ENCODE data around the gene ACSBG1.
A peak's percentile ranks its signal among the peaks of the same experiment; 100 is the strongest.

Gene ACSBG1

GRCh38 chr15:78182821-78183220, 51.5 kb downstream of the ACSBG1 start:
- no peak overlapping the region for H3K4me3 ChIP-seq (ENCODE audit: low read depth, low read length)
- no peak for DNase-seq (ENCODE audit: low read depth)
- in situ Hi-C loops (cut with HindIII; ENCODE audit: low sequenced_read_pairs): no loop called here
- TF ChIP-seq CTCF (IDR thresholded peaks at IDR 0.05; ENCODE audit: low read depth, low read length, missing control alignments): no peak

- no peak for DNase-seq (ENCODE audit: low read depth)
- H3K4me3 ChIP-seq (ENCODE audit: low read depth, low read length): no peak overlapping the region
- no peak for TF ChIP-seq CTCF (IDR thresholded peaks at IDR 0.05; ENCODE audit: low read depth, low read length, missing control alignments)
- in situ Hi-C loops (cut with HindIII; ENCODE audit: low sequenced_read_pairs): no loop called here
Measured at GRCh38 chr15:78182336-78182700, 52.0 kb downstream of the ACSBG1 start.

- in situ Hi-C loops (cut with HindIII; ENCODE audit: low sequenced_read_pairs): no loop called here
- TF ChIP-seq CTCF (IDR thresholded peaks at IDR 0.05; ENCODE audit: low read depth, low read length, missing control alignments): no peak
- DNase-seq (ENCODE audit: low read depth): no peak
- no peak overlapping the region for H3K4me3 ChIP-seq (ENCODE audit: low read depth, low read length)
Measured at GRCh38 chr15:78179906-78180305, 54.5 kb downstream of the ACSBG1 start.

GRCh38 chr15:78179286-78179840, 55.0 kb downstream of the ACSBG1 start:
- no peak overlapping the region for H3K4me3 ChIP-seq (ENCODE audit: low read depth, low read length)
- in situ Hi-C loops (cut with HindIII; ENCODE audit: low sequenced_read_pairs): no loop called here
- no peak for TF ChIP-seq CTCF (IDR thresholded peaks at IDR 0.05; ENCODE audit: low read depth, low read length, missing control alignments)
- DNase-seq (ENCODE audit: low read depth): no peak

GRCh38 chr15:78178064-78178463, 56.3 kb downstream of the ACSBG1 start:
- no peak for TF ChIP-seq CTCF (IDR thresholded peaks at IDR 0.05; ENCODE audit: low read depth, low read length, missing control alignments)
- in situ Hi-C loops (cut with HindIII; ENCODE audit: low sequenced_read_pairs): no loop called here
- DNase-seq (ENCODE audit: low read depth): no peak
- H3K4me3 ChIP-seq (ENCODE audit: low read depth, low read length): no peak overlapping the region

GRCh38 chr15:78177447-78177873, 56.9 kb downstream of the ACSBG1 start:
- H3K4me3 ChIP-seq (ENCODE audit: low read depth, low read length): no peak overlapping the region
- peak; percentile 93 for TF ChIP-seq CTCF (IDR thresholded peaks at IDR 0.05; ENCODE audit: low read depth, low read length, missing control alignments)
- peak; percentile 5 for DNase-seq (ENCODE audit: low read depth)
- in situ Hi-C loops (cut with HindIII; ENCODE audit: low sequenced_read_pairs): no loop called here

GRCh38 chr15:78175330-78175729, 59.0 kb downstream of the ACSBG1 start:
- no peak for DNase-seq (ENCODE audit: low read depth)
- in situ Hi-C loops (cut with HindIII; ENCODE audit: low sequenced_read_pairs): no loop called here
- no peak for TF ChIP-seq CTCF (IDR thresholded peaks at IDR 0.05; ENCODE audit: low read depth, low read length, missing control alignments)

More at GRCh38 chr15:78175330-78175729, 59.0 kb downstream of the ACSBG1 start:
- no peak overlapping the region for H3K4me3 ChIP-seq (ENCODE audit: low read depth, low read length)
